Type B pancreatic cell (in vitro differentiated cells): ENCODE results near the gene INAVA. TPM values are rescaled to one million over a fixed set of nuclear protein-coding genes. Genes with fewer than 3 reads are reported as not detected.

Source experiments
- DNase-seq: peaks from one replicate; pipeline ENCODE4 v3.0.0; 2021; ENCODE audit warnings: mixed read lengths; ENCODE audit not compliant: unreplicated experiment; ENCODE audit errors: extremely low spot score
- H3K27ac Mint-ChIP-seq: 2 replicates; pipeline ENCODE4 v1.8.0; 2021; ENCODE audit warnings: mild to moderate bottlenecking, mixed read lengths
- H3K27me3 Mint-ChIP-seq: 2 replicates; pipeline ENCODE4 v1.8.0; 2021; ENCODE audit warnings: mixed read lengths
- H3K36me3 Mint-ChIP-seq: 2 replicates; pipeline ENCODE4 v1.8.0; 2021; ENCODE audit warnings: mixed read lengths
- H3K4me1 Mint-ChIP-seq: one replicate; pipeline ENCODE4 v1.8.0; 2021; ENCODE audit warnings: mixed read lengths; ENCODE audit not compliant: unreplicated experiment
- H3K4me3 Mint-ChIP-seq: 2 replicates; pipeline ENCODE4 v1.8.0; 2021; ENCODE audit warnings: mild to moderate bottlenecking, mixed read lengths
- H3K9me3 Mint-ChIP-seq: 2 replicates; pipeline ENCODE4 v1.8.0; 2021; ENCODE audit warnings: mixed read lengths
- total RNA-seq: library from RNA; stranded (reverse); gene quantifications from 2 replicates; pipeline ENCODE4 v1.2.1, GENCODE V29; 2021; ENCODE audit warnings: low replicate concordance
- TF ChIP-seq, protein P1 (sequence below): fragments of 200-600 bp; sonication (generic); conservative IDR thresholded peaks from 2 replicates; pipeline ENCODE4 v1.5.0; 2021; ENCODE audit warnings: antibody characterized with exemption, mild to moderate bottlenecking

INAVA gene
- total RNA-seq, 1 donor from 2014 or later = 38.4 TPM

DNA sequence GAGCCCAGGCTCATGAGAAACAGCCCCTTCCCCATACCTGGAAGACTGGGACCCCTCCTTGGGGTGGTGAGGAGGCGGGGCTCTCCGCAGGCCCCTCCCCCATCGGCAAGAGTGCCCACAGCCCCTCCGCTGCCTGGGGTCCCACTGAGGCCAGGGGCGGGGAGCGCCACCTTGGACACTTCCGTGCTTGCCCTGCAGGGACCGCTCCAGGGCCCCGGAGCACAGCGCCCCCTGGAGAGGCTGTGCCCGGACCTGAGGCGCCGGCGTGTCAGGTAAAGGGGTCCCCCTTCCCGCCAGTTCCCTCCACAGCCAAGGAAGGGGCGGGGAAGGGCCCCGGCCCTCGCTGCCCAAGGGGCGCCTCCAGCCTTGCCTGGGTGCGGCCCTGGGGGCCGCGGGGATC, 21.5 kb downstream of the INAVA start:
- Mint-ChIP-seq H3K4me1 (no peaks in the 10 kb centered on the region), H3K36me3 (no peaks in the 10 kb centered on the region), H3K27me3 (no peaks in the 10 kb centered on the region), H3K9me3 (no peaks in the 10 kb centered on the region), H3K27ac (no peak overlapping the region), H3K4me3 (no peak overlapping the region)
- TF ChIP-seq, protein P1, sequence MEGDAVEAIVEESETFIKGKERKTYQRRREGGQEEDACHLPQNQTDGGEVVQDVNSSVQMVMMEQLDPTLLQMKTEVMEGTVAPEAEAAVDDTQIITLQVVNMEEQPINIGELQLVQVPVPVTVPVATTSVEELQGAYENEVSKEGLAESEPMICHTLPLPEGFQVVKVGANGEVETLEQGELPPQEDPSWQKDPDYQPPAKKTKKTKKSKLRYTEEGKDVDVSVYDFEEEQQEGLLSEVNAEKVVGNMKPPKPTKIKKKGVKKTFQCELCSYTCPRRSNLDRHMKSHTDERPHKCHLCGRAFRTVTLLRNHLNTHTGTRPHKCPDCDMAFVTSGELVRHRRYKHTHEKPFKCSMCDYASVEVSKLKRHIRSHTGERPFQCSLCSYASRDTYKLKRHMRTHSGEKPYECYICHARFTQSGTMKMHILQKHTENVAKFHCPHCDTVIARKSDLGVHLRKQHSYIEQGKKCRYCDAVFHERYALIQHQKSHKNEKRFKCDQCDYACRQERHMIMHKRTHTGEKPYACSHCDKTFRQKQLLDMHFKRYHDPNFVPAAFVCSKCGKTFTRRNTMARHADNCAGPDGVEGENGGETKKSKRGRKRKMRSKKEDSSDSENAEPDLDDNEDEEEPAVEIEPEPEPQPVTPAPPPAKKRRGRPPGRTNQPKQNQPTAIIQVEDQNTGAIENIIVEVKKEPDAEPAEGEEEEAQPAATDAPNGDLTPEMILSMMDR = no peak
- no peak for DNase-seq

DNA sequence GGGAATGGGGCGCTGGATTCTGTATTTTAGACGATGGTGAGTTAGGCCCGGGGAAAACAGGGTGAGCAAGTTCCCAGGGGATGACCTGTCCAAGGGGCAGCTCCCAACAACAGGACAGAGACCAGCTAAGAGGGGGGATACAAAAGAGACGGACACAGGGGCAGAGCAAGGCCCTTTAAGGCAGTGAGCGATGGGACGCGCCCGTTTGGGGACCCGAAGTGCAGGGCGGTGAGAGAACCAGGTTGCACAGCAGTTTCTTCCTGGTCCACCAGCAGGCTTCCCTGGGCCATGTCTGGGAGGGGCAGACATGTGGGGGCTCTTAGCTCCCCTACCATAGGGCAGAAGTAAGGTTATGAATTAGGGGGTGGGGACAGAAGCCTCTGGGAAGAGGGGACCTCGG, 22.0 kb downstream of the INAVA start:
- TF ChIP-seq, protein P1 = no peak
- Mint-ChIP-seq H3K4me1 (no peaks in the 10 kb centered on the region), H3K36me3 (no peaks in the 10 kb centered on the region), H3K27me3 (no peaks in the 10 kb centered on the region), H3K4me3 (no peak overlapping the region), H3K27ac (peak overlapping the region; percentile 34), H3K9me3 (no peaks in the 10 kb centered on the region)
- no peak for DNase-seq

DNA sequence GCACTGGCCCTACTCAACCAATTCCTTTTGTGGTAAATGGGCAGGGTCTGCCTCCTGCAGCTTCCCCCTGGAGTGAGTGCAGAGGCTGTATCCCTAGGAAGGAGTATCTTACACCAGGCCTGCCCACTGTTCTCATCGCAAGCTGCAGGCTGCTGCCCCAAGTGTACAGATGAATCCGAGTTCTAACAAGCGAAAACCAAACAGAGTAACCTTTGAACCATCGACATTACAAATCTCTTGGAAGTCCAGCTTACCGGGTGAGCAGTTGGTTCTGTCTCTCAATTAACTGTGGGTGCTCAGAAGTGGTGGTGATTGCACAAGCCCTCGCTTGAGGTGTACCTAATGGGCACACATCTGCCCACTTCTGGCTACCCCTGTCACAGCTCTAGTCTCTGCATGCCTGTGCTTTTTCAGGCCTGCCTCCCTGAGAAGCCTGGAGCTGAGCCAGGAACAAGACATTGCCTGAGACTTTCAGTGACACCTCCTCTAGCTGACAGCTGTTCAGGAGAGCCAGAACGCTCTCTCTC, 22.7 kb downstream of the INAVA start:
- H3K4me1 Mint-ChIP-seq = no peaks in the 10 kb centered on the region
- TF ChIP-seq, protein P1 = no peak

DNA sequence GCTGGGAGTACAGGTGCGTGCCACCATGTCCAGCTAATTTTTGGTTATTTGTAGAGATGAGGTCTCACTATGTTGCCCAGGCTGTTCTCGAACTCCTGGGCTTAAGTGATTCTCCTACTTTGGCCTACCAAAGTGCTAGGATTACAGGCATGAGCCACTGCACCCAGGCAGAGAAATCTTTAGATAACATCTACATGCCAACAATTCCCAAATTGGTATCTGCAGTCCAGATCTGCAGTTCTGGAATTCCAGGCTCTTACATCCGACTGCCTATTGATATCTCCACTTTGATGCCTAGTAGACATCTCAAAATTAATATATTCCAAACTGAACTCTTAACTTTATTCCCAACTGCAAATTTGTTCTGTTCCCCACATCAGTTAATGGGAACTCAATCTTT, 23.3 kb downstream of the INAVA start:
- Mint-ChIP-seq H3K4me1 (no peaks in the 10 kb centered on the region), H3K36me3 (no peaks in the 10 kb centered on the region), H3K27ac (no peak overlapping the region), H3K27me3 (no peaks in the 10 kb centered on the region), H3K9me3 (no peaks in the 10 kb centered on the region), H3K4me3 (no peak overlapping the region)
- TF ChIP-seq, protein P1 = no peak
- no peak for DNase-seq

More for the DNA sequence above, 22.7 kb downstream of the INAVA start:
- Mint-ChIP-seq H3K9me3 (no peaks in the 10 kb centered on the region), H3K36me3 (no peaks in the 10 kb centered on the region), H3K27ac (no peak overlapping the region), H3K4me3 (no peak overlapping the region), H3K27me3 (no peaks in the 10 kb centered on the region)
- DNase-seq = no peak

DNA sequence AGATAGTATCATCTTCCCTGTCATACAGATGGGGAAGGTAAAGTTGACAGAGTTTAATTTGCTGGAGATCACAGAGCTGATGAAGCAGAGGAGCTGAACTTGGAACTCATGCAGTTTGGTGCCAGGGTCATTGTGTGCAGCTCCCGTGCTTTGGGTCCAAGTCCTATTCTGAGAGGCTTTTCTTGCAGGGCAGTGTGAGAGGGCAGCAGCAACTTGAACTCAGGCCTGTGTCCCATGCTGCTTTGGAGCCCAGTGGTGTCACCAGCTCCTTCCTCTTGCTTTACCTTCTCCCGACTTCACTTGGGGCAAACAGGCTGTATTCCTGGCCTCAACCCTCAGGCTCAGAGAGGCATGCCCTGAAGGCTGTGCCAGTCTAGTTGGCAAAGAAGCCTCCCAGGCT, 24.7 kb downstream of the INAVA start:
- TF ChIP-seq, protein P1 = no peak
- Mint-ChIP-seq H3K4me1 (no peaks in the 10 kb centered on the region), H3K9me3 (no peaks in the 10 kb centered on the region), H3K4me3 (no peak overlapping the region), H3K36me3 (no peaks in the 10 kb centered on the region), H3K27ac (no peak overlapping the region), H3K27me3 (no peaks in the 10 kb centered on the region)
- no peak for DNase-seq
